H1 (cell line): Measurements from ENCODE around the gene UTP3. TPM values are rescaled to one million over a fixed set of nuclear protein-coding genes. Genes with fewer than 3 reads are reported as not detected.

Source experiments
- CTCF ChIA-PET: fragments of 300-600 bp; sonication (Branson Sonifier 250); formaldehyde crosslinking; loops from one replicate; lab custom pipeline; 2021; ENCODE audit not compliant: partially characterized antibody; lab: Charles Lee
- POLR2A ChIA-PET: fragments of 300-600 bp; sonication (Branson Sonifier 250); formaldehyde crosslinking; loops from one replicate; lab custom pipeline; 2021; ENCODE audit warnings: inconsistent platforms; ENCODE audit not compliant: partially characterized antibody; lab: Charles Lee
- DNase-seq, 2 experiments: peaks; one replicate each; pipeline versions ENCODE4 v3.0.0 to v3.0.0-alpha.2; 2010 to 2022; ENCODE audit warnings: low spot score in 2 of 2, low read depth in 1 of 2, mixed read lengths in 1 of 2
- FAIRE-seq: peaks from 2 replicates; lab custom pipeline; 2011; peaks lifted over from hg19 to GRCh38; lab: Jason Lieb, UNC
- H2AFZ ChIP-seq: 2 replicates; pipeline ENCODE4 v1.8.1; 2012; ENCODE audit warnings: low read length, inconsistent platforms
- H2AK5ac ChIP-seq: 2 replicates; pipeline ENCODE4 v1.6.1; 2013; ENCODE audit warnings: low read depth, low read length
- H2BK120ac ChIP-seq: replicated peaks from 2 replicates; pipeline ENCODE3; 2013; ENCODE audit warnings: low read depth, low read length, inconsistent platforms
- H2BK12ac ChIP-seq: 2 replicates; pipeline ENCODE4 v1.6.1; 2013; ENCODE audit warnings: low read depth, low read length
- H2BK15ac ChIP-seq: 2 replicates; pipeline ENCODE4 v1.6.1; 2013; ENCODE audit warnings: low read length
- H2BK20ac ChIP-seq: 2 replicates; pipeline ENCODE4 v1.6.1; 2013; ENCODE audit warnings: low read length
- H2BK5ac ChIP-seq: 2 replicates; pipeline ENCODE4 v1.6.1; 2013; ENCODE audit warnings: low read depth, low read length
- H3K14ac ChIP-seq: 2 replicates; pipeline ENCODE4 v1.6.1; 2013; ENCODE audit warnings: inconsistent platforms; ENCODE audit not compliant: insufficient read length
- H3K18ac ChIP-seq: 2 replicates; pipeline ENCODE4 v1.6.1; 2013; ENCODE audit warnings: low read length; ENCODE audit errors: extremely low read depth
- H3K23ac ChIP-seq: 2 replicates; pipeline ENCODE4 v1.6.1; 2013; ENCODE audit warnings: inconsistent platforms; ENCODE audit not compliant: insufficient read length
- H3K23me2 ChIP-seq: 2 replicates; pipeline ENCODE4 v1.6.1; 2013; ENCODE audit warnings: low read depth, low read length
- H3K27ac ChIP-seq: 2 replicates; pipeline ENCODE4 v1.6.1; 2011; ENCODE audit warnings: low read depth, low read length, inconsistent platforms
- H3K27me3 ChIP-seq, 4 experiments: replicated peaks in 1 of 4; 1 replicate in 1 of 4; 2 replicates in 3 of 4; pipeline versions ENCODE4 v1.6.1 to v1.8.1; 2011 to 2013; ENCODE audit warnings: low read length in 3 of 4, mild to moderate bottlenecking in 3 of 4, inconsistent platforms in 2 of 4, mixed read lengths in 2 of 4, moderate library complexity in 1 of 4; ENCODE audit not compliant: control insufficient read depth in 3 of 4, insufficient read depth in 3 of 4; ENCODE audit errors: extremely low read depth in 1 of 4
- H3K36me3 ChIP-seq, 4 experiments: 2 replicates each; pipeline versions ENCODE4 v1.6.1 to v1.8.1; 2011 to 2013; ENCODE audit warnings: mild to moderate bottlenecking in 4 of 4, low read length in 3 of 4, moderate library complexity in 2 of 4, control low read depth in 1 of 4, inconsistent platforms in 1 of 4; ENCODE audit not compliant: insufficient read depth in 4 of 4, control insufficient read depth in 2 of 4
- H3K4ac ChIP-seq: replicated peaks from 2 replicates; pipeline ENCODE3; 2013; ENCODE audit warnings: low read length, low read depth, mixed read lengths, inconsistent platforms; ENCODE audit not compliant: insufficient read length
- H3K4me1 ChIP-seq, 4 experiments: replicated peaks in 1 of 4; 1 replicate in 1 of 4; 2 replicates in 3 of 4; pipeline versions ENCODE4 v1.6.1 to v1.8.1; 2011 to 2013; ENCODE audit warnings: low read length in 3 of 4, inconsistent platforms in 2 of 4, mixed read lengths in 1 of 4; ENCODE audit not compliant: insufficient read depth in 4 of 4, control insufficient read depth in 3 of 4
- H3K4me2 ChIP-seq, 2 experiments: 2 replicates each; pipeline versions ENCODE4 v1.6.1 to v1.8.1; 2011 to 2013; ENCODE audit warnings: low read depth in 2 of 2, low read length in 2 of 2, control low read depth in 1 of 2, inconsistent platforms in 1 of 2, mild to moderate bottlenecking in 1 of 2; ENCODE audit not compliant: insufficient read depth in 1 of 2
- H3K4me3 ChIP-seq, 4 experiments: fragments of 200-600, 300-600 bp in 1 of 4; sonication (generic), shearing (Covaris generic), sonication (Bioruptor Twin) in 1 of 4; 2 replicates each; pipeline versions ENCODE4 v1.5.1 to v1.8.1; 2011 to 2016; ENCODE audit warnings: low read length in 4 of 4, low read depth in 3 of 4, control low read depth in 2 of 4, inconsistent platforms in 2 of 4, mild to moderate bottlenecking in 2 of 4, mixed read lengths in 1 of 4, moderate library complexity in 1 of 4; ENCODE audit not compliant: insufficient read depth in 2 of 4; ENCODE audit errors: extremely low read depth in 1 of 4
- H3K56ac ChIP-seq: replicated peaks from 2 replicates; pipeline ENCODE3; 2013; ENCODE audit warnings: low read depth, mild to moderate bottlenecking, mixed read lengths, low read length, inconsistent platforms; ENCODE audit not compliant: insufficient read length
- H3K79me1 ChIP-seq: 2 replicates; pipeline ENCODE4 v1.6.1; 2013; ENCODE audit warnings: low read depth, low read length, control low read depth
- H3K79me2 ChIP-seq, 2 experiments: 2 replicates each; pipeline versions ENCODE4 v1.6.1 to v1.8.1; 2012 to 2013; ENCODE audit warnings: low read length in 2 of 2, mild to moderate bottlenecking in 2 of 2, inconsistent platforms in 1 of 2; ENCODE audit not compliant: insufficient read depth in 2 of 2, control insufficient read depth in 1 of 2
- H3K9ac ChIP-seq, 4 experiments: replicated peaks in 1 of 4; 1 replicate in 1 of 4; 2 replicates in 3 of 4; pipeline versions ENCODE4 v1.6.1 to v1.8.1; 2011 to 2013; ENCODE audit warnings: low read depth in 3 of 4, low read length in 3 of 4, control low read depth in 2 of 4, mild to moderate bottlenecking in 2 of 4, moderate library complexity in 2 of 4, inconsistent platforms in 1 of 4; ENCODE audit errors: extremely low read depth in 1 of 4
- H3K9me3 ChIP-seq, 2 experiments: 2 replicates each; pipeline versions ENCODE4 v1.6.1 to v1.8.1; 2012 to 2013; ENCODE audit warnings: mild to moderate bottlenecking in 2 of 2, moderate library complexity in 2 of 2, control low read depth in 1 of 2, inconsistent platforms in 1 of 2, low read depth in 1 of 2, low read length in 1 of 2, mixed read lengths in 1 of 2; ENCODE audit not compliant: insufficient read depth in 2 of 2
- H4K20me1 ChIP-seq, 2 experiments: replicated peaks in 1 of 2; 2 replicates each; pipeline versions ENCODE3 to v1.8.1; 2011 to 2013; ENCODE audit warnings: inconsistent platforms in 2 of 2, low read length in 2 of 2, mild to moderate bottlenecking in 1 of 2; ENCODE audit not compliant: insufficient read depth in 2 of 2, control insufficient read depth in 1 of 2
- H4K5ac ChIP-seq: 2 replicates; pipeline ENCODE4 v1.6.1; 2013; ENCODE audit warnings: low read length, low read depth, mixed read lengths, inconsistent platforms; ENCODE audit not compliant: insufficient read length
- H4K8ac ChIP-seq: 2 replicates; pipeline ENCODE4 v1.8.0; 2013; ENCODE audit warnings: mild to moderate bottlenecking, moderate library complexity, low read length, inconsistent platforms; ENCODE audit not compliant: insufficient read depth; ENCODE audit errors: extremely low read depth
- H4K91ac ChIP-seq: replicated peaks from 2 replicates; pipeline ENCODE3; 2013; ENCODE audit warnings: low read length, mixed read lengths, inconsistent platforms; ENCODE audit not compliant: insufficient read length
- ASH2L ChIP-seq: fragments of 200-600, 300-600 bp; sonication (generic); IDR thresholded peaks from one replicate; pipeline ENCODE4 v1.7.1; 2017; ENCODE audit warnings: low read length
- ATF3 ChIP-seq: IDR thresholded peaks from 2 replicates; pipeline ENCODE4 v1.6.1; 2011; ENCODE audit warnings: low read depth, mild to moderate bottlenecking, low read length; ENCODE audit not compliant: insufficient read depth
- CEBPB ChIP-seq: IDR thresholded peaks from 2 replicates; pipeline ENCODE4 v1.6.1; 2012; ENCODE audit warnings: low read depth, low read length
- EP300 ChIP-seq, 2 experiments: IDR thresholded peaks; 1 replicate in 1 of 2; 2 replicates in 1 of 2; pipeline ENCODE4 v1.6.1; 2011 to 2012; ENCODE audit warnings: low read depth in 2 of 2, low read length in 2 of 2, mild to moderate bottlenecking in 2 of 2, borderline replicate concordance in 1 of 2, inconsistent platforms in 1 of 2, moderate library complexity in 1 of 2
- FOSL1 ChIP-seq: IDR thresholded peaks from 2 replicates; pipeline ENCODE4 v1.6.1; 2011; ENCODE audit warnings: mild to moderate bottlenecking, low read depth, low read length, moderate library complexity; ENCODE audit not compliant: insufficient read depth
- MAFK ChIP-seq: IDR thresholded peaks from 2 replicates; pipeline ENCODE4 v1.6.1; 2012; ENCODE audit warnings: low read depth, mild to moderate bottlenecking, improper control_type of control experiment, low read length
- SIX5 ChIP-seq: IDR thresholded peaks from 2 replicates; pipeline ENCODE4 v1.6.1; 2011; ENCODE audit warnings: mild to moderate bottlenecking, low read depth, low read length
- ZNF274 ChIP-seq: IDR thresholded peaks from 2 replicates; pipeline ENCODE4 v1.7.0; 2012; ENCODE audit warnings: low read length, borderline replicate concordance; ENCODE audit errors: extremely low read depth
- WGBS, 2 experiments: shearing (Covaris generic) in 1 of 2; methylation state at CpG; one replicate each; pipeline versions ENCODE4 v1.1.6 to v1.1.7; 2013 to 2015; ENCODE audit warnings: low lambda C conversion rate in 2 of 2, mixed read lengths in 2 of 2, inconsistent platforms in 1 of 2, low coverage in 1 of 2, missing lambda C conversion rate in 1 of 2; ENCODE audit not compliant: insufficient replicate concordance in 2 of 2, insufficient coverage in 1 of 2, insufficient read length in 1 of 2; ENCODE audit errors: extremely low coverage in 1 of 2, missing lambda C conversion rate in 1 of 2; 5-methylcytosine and 5-hydroxymethylcytosine counted together
- polyA plus RNA-seq, 7 experiments: library from polyadenylated mRNA; depleted of rRNA in 3 of 7; stranded (reverse) in 5 of 7; unstranded in 2 of 7; fragments of >200 nt in 5 of 7; fragments of 200-250 nt in 2 of 7; gene quantifications; 1 replicate in 5 of 7; 2 replicates in 1 of 7; 4 replicates in 1 of 7; pipeline versions ENCODE4 v1.2.1 to v1.2.3, GENCODE V29; 2011 to 2013; ENCODE audit warnings: missing spikeins in 2 of 7, mixed read lengths in 2 of 7
- total RNA-seq: library from RNA; stranded (reverse); fragmentation: NEBNext Ultra II Directional; extraction: Animal tissue kit (Norgen Biotek cat#: 25700); gene quantifications from 2 replicates; pipeline ENCODE4 v1.2.1, GENCODE V29; 2021

Gene UTP3
- total and polyA plus RNA-seq, 2 of the 8 experiments (the other 6 are each of a cell fraction or from before 2014, with no cell fraction given), result 11.2 to 51.3 TPM

GRCh38 chr4:70709611-70710205 lies 21.4 kb downstream of the UTP3 start:
- no peak overlapping the region for H2AK5ac ChIP-seq
- H2BK5ac ChIP-seq, result no peak overlapping the region
- no peak overlapping the region for H4K91ac ChIP-seq
- no peak overlapping the region for H4K5ac ChIP-seq
- peaks cover 0 to 2% of the 10 kb centered on the region in 2 experiments for H4K20me1 ChIP-seq
- H3K4me1 ChIP-seq, result peaks cover 0 to 12% (median 8%) of the 10 kb centered on the region in 4 experiments; a peak in 5 of 7 replicates
- no peaks in the 10 kb centered on the region for H3K27me3 ChIP-seq
- H2BK12ac ChIP-seq, result no peak overlapping the region
- H3K79me2 ChIP-seq, result peaks cover 0 to 57% of the 10 kb centered on the region in 2 experiments; a peak in 2 of 4 replicates
- DNase-seq (no peak), FAIRE-seq (no peak)
- H3K9me3 ChIP-seq, result no peaks in the 10 kb centered on the region
- no peak overlapping the region; a peak in 1 of 4 replicates for H3K4me2 ChIP-seq
- H3K4ac ChIP-seq, result no peak overlapping the region
- H3K56ac ChIP-seq, result no peak overlapping the region
- H3K4me3 ChIP-seq, result no peak overlapping the region
- H3K79me1 ChIP-seq, result no peaks in the 10 kb centered on the region; the same call in 1 of the 2 replicates
- no peak overlapping the region for H3K9ac ChIP-seq
- H3K27ac ChIP-seq, result no peak overlapping the region
- H4K8ac ChIP-seq, result no peak overlapping the region
- no peak overlapping the region for H3K23ac ChIP-seq
- no peak overlapping the region for H3K18ac ChIP-seq
- ChIA-PET POLR2A (no interaction called here), CTCF (interaction anchor here (0.6 kb wide), 1 partner anchor 516 kb away, joined by 4 read pairs; no protein-coding TSS in a partner anchor)
- no peak overlapping the region for H2BK15ac ChIP-seq
- H3K23me2 ChIP-seq, result peaks cover 3% of the 10 kb centered on the region; the same call in 1 of the 2 replicates
- H2BK20ac ChIP-seq, result no peak overlapping the region
- no peak overlapping the region for H3K14ac ChIP-seq
- H3K36me3 ChIP-seq, result no peaks in the 10 kb centered on the region
- no peak overlapping the region for H2AFZ ChIP-seq
- 82% methylated on average over 7 of the region's 7 CpGs; no CpG with 5 or more reads in 1 of the 2 experiments for WGBS, 2 experiments
- H2BK120ac ChIP-seq, result no peak overlapping the region
- no peak for TF ChIP-seq CEBPB
- TF ChIP-seq ZNF274, result no peak
- no peak for TF ChIP-seq MAFK
- TF ChIP-seq ATF3, result no peak
- no peak for TF ChIP-seq EP300 (IDR thresholded peaks at IDR 0.05; ENCODE audit: borderline replicate concordance in 1 of 2, low read depth in 2 of 2, low read length in 2 of 2)
- no peak for TF ChIP-seq FOSL1
- no peak for TF ChIP-seq SIX5
- TF ChIP-seq ASH2L, result no peak
